ENCODE data around the gene SLCO3A1. TPM values are rescaled to one million over a fixed set of nuclear protein-coding genes. Genes with fewer than 3 reads are reported as not detected.

The SLCO3A1 gene
- total RNA-seq, 1 experiment from 2014 or later, result not detected

- no peak overlapping the region for H3K4me3 Mint-ChIP-seq (ENCODE audit: unreplicated experiment)
- H3K27me3 ChIP-seq (replicated peaks; ENCODE audit: control insufficient read depth, insufficient read depth, low read length), result no peaks in the 10 kb centered on the region
- DNase-seq, result no peak
- no TSS peak for BruUV-seq (replicated peaks)
- no peaks in the 10 kb centered on the region for H3K9me3 Mint-ChIP-seq (ENCODE audit: unreplicated experiment)
- no peaks in the 10 kb centered on the region for H3K36me3 ChIP-seq (ENCODE audit: control insufficient read depth, insufficient read depth, low read length)
- intact Hi-C loops (cut with micrococcal nuclease; ENCODE audit: unreplicated experiment), result no loop called here
- H3K4me1 ChIP-seq, result no peaks in the 10 kb centered on the region
- no peaks in the 10 kb centered on the region for H3K9me3 ChIP-seq
- no peak overlapping the region for H3K27ac Mint-ChIP-seq (ENCODE audit: unreplicated experiment)
- H3K4me1 Mint-ChIP-seq (ENCODE audit: low read depth, unreplicated experiment), result no peaks in the 10 kb centered on the region
- ChIA-PET POLR2A (no interaction called here), CTCF (no interaction called here)
- H3K27me3 Mint-ChIP-seq (ENCODE audit: insufficient read depth, unreplicated experiment), result peaks cover 20% of the 10 kb centered on the region
- no peak for TF ChIP-seq CTCF (IDR thresholded peaks at IDR 0.05; ENCODE audit: insufficient read depth in 1 of 2, low read depth in 1 of 2, low read length in 1 of 2, severe bottlenecking in 1 of 2, unreplicated experiment in 1 of 2)
- no peaks in the 10 kb centered on the region for H3K36me3 Mint-ChIP-seq (ENCODE audit: insufficient read depth, unreplicated experiment)
- H3K4me3 ChIP-seq (ENCODE audit: low read depth, low read length), result no peak overlapping the region
Observed at GRCh38 chr15:92109191-92109873, 255.8 kb downstream of the SLCO3A1 start.

- H3K4me3 ChIP-seq (ENCODE audit: low read depth, low read length), result no peak overlapping the region
- POLR2A ChIA-PET, result no interaction called here
- peaks cover 18% of the 10 kb centered on the region for H3K27me3 Mint-ChIP-seq (ENCODE audit: insufficient read depth, unreplicated experiment)
- H3K4me1 Mint-ChIP-seq (ENCODE audit: low read depth, unreplicated experiment), result no peaks in the 10 kb centered on the region
- H3K27me3 ChIP-seq (replicated peaks; ENCODE audit: control insufficient read depth, insufficient read depth, low read length), result no peaks in the 10 kb centered on the region
- no peaks in the 10 kb centered on the region for H3K9me3 Mint-ChIP-seq (ENCODE audit: unreplicated experiment)
- no peaks in the 10 kb centered on the region for H3K36me3 Mint-ChIP-seq (ENCODE audit: insufficient read depth, unreplicated experiment)
- BruUV-seq (replicated peaks), result no TSS peak
- no peaks in the 10 kb centered on the region for H3K9me3 ChIP-seq
- CTCF ChIA-PET, result no interaction called here
- no peaks in the 10 kb centered on the region for H3K36me3 ChIP-seq (ENCODE audit: control insufficient read depth, insufficient read depth, low read length)
- intact Hi-C loops (cut with micrococcal nuclease; ENCODE audit: unreplicated experiment), result no loop called here
- H3K4me3 Mint-ChIP-seq (ENCODE audit: unreplicated experiment), result no peak overlapping the region
- no peak for DNase-seq
- H3K4me1 ChIP-seq, result no peaks in the 10 kb centered on the region
- no peak for TF ChIP-seq CTCF (IDR thresholded peaks at IDR 0.05; ENCODE audit: insufficient read depth in 1 of 2, low read depth in 1 of 2, low read length in 1 of 2, severe bottlenecking in 1 of 2, unreplicated experiment in 1 of 2)
- H3K27ac Mint-ChIP-seq (ENCODE audit: unreplicated experiment), result no peak overlapping the region
Observed at GRCh38 chr15:92111291-92111690, 257.8 kb downstream of the SLCO3A1 start.

GRCh38 chr15:92111751-92112150, 258.2 kb downstream of the SLCO3A1 start:
- no peaks in the 10 kb centered on the region for H3K4me1 Mint-ChIP-seq (ENCODE audit: low read depth, unreplicated experiment)
- no peaks in the 10 kb centered on the region for H3K4me1 ChIP-seq
- no TSS peak for BruUV-seq (replicated peaks)
- peaks cover 18% of the 10 kb centered on the region for H3K27me3 Mint-ChIP-seq (ENCODE audit: insufficient read depth, unreplicated experiment)
- H3K36me3 ChIP-seq (ENCODE audit: control insufficient read depth, insufficient read depth, low read length), result no peaks in the 10 kb centered on the region
- no peak overlapping the region for H3K4me3 ChIP-seq (ENCODE audit: low read depth, low read length)
- no peak overlapping the region for H3K27ac Mint-ChIP-seq (ENCODE audit: unreplicated experiment)
- no peak overlapping the region for H3K4me3 Mint-ChIP-seq (ENCODE audit: unreplicated experiment)
- H3K27me3 ChIP-seq (replicated peaks; ENCODE audit: control insufficient read depth, insufficient read depth, low read length), result no peaks in the 10 kb centered on the region
- TF ChIP-seq CTCF (IDR thresholded peaks at IDR 0.05; ENCODE audit: insufficient read depth in 1 of 2, low read depth in 1 of 2, low read length in 1 of 2, severe bottlenecking in 1 of 2, unreplicated experiment in 1 of 2), result no peak
- intact Hi-C loops (cut with micrococcal nuclease; ENCODE audit: unreplicated experiment), result no loop called here
- no peaks in the 10 kb centered on the region for H3K9me3 ChIP-seq
- no peaks in the 10 kb centered on the region for H3K36me3 Mint-ChIP-seq (ENCODE audit: insufficient read depth, unreplicated experiment)
- POLR2A ChIA-PET, result no interaction called here
- DNase-seq, result no peak
- CTCF ChIA-PET, result no interaction called here
- H3K9me3 Mint-ChIP-seq (ENCODE audit: unreplicated experiment), result no peaks in the 10 kb centered on the region

Data from Caco-2 (cell line).